Activated naive CD4-positive, alpha-beta T cell treated with anti-CD3 and anti-CD28 coated beads, Interleukin-2, amount 50 U/mL, for 24 hours (primary cell): ENCODE data around the gene TMEM184A.
A peak's percentile ranks its signal among the peaks of the same experiment; 100 is the strongest.
"Not testable (repeated sequence)": the region's sequence is repeated elsewhere in the genome, so short reads cannot be mapped to it uniquely, and the experiment has no call there.

Source experiments
- H3K27ac Mint-ChIP-seq: one replicate; pipeline ENCODE4 v1.8.0; 2021; ENCODE audit warnings: mild to moderate bottlenecking, mixed read lengths
- H3K27me3 Mint-ChIP-seq: one replicate; pipeline ENCODE4 v1.8.0; 2021; ENCODE audit warnings: mixed read lengths
- H3K36me3 Mint-ChIP-seq: one replicate; pipeline ENCODE4 v1.8.0; 2021; ENCODE audit warnings: mixed read lengths
- H3K4me1 Mint-ChIP-seq: one replicate; pipeline ENCODE4 v1.8.0; 2021; ENCODE audit warnings: mixed read lengths
- H3K4me3 Mint-ChIP-seq: one replicate; pipeline ENCODE4 v1.8.0; 2021; ENCODE audit warnings: mild to moderate bottlenecking, mixed read lengths
- H3K9me3 Mint-ChIP-seq: one replicate; pipeline ENCODE4 v1.8.0; 2021; ENCODE audit warnings: mixed read lengths

TMEM184A gene

DNA sequence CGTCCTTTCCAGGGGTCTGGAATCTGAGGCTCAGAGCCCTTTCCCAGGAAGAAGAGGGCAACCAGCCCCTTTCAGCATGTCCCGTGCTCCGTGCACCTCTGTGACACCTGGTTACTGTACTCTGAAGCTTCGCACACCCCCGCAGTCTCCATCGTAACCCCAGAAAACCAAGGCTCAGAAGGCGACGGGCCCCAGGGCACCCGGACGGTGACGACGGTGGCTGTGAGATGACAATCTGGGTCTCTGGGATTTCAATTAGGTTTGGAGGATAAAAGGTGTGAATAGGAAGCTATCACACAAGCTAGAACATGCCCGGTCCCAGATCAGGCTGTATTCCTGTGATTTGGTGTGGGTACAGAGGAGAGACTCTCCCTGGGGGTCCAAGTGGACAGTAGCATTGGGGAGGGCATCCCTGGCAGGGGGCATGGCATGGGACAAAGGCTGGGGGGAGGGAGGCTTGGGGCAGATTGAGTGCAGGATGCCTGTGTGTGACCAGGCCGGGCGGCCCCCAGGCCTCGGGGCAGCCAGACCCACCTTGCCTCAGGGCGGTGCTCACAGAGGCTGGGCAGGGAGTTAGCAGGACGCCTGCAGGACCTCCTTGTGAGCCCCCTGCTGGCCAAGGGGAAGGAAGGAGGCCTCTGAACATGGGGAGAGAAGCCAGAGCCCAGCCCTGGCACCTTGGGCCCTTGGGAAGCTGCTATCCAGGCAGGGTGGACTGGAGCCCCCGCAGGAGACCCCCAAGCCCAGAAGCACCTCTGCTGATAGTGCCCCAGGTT, 37.3 kb upstream of the TMEM184A start:
- H3K9me3 Mint-ChIP-seq: no peaks in the 10 kb centered on the region
- peaks cover 12% of the 10 kb centered on the region for H3K27me3 Mint-ChIP-seq
- H3K4me1 Mint-ChIP-seq: peaks cover 20% of the 10 kb centered on the region
- H3K4me3 Mint-ChIP-seq: no peak overlapping the region
- no peaks in the 10 kb centered on the region for H3K36me3 Mint-ChIP-seq
- H3K27ac Mint-ChIP-seq: no peak overlapping the region

- Mint-ChIP-seq H3K4me3 (peak overlapping the region; percentile 80), H3K36me3 (no peaks in the 10 kb centered on the region), H3K27me3 (peaks cover 12% of the 10 kb centered on the region)
Measured at GRCh38 chr7:1592299-1592871, 36.4 kb upstream of the TMEM184A start.

DNA sequence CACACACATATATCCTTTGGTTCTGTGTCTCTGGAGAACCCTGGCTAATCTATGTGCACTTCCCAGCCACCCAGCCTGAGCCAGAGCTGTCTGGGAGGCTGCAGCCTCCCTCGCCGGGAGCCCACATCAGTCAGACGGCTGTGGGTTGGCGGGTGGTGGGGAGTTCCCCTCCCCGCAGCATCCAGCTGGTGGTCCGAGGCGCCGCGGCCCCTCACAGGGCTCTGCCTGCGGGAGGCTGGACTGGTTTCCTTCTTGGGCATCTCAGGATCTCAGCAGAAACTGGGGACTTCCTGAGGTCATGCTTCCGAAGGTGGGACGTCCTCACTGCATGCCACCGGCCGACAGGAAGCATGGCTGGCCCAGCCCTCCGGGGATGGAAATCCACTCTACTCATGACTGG, 35.9 kb upstream of the TMEM184A start:
- H3K9me3 Mint-ChIP-seq: no peaks in the 10 kb centered on the region
- H3K27ac Mint-ChIP-seq: no peak overlapping the region
- H3K36me3 Mint-ChIP-seq: no peaks in the 10 kb centered on the region
- H3K4me3 Mint-ChIP-seq: peak overlapping the region; percentile 49
- peaks cover 20% of the 10 kb centered on the region for H3K4me1 Mint-ChIP-seq
- peaks cover 12% of the 10 kb centered on the region for H3K27me3 Mint-ChIP-seq

More at GRCh38 chr7:1592299-1592871, 36.4 kb upstream of the TMEM184A start:
- H3K27ac Mint-ChIP-seq: peak overlapping the region; percentile 74
- peaks cover 20% of the 10 kb centered on the region for H3K4me1 Mint-ChIP-seq
- H3K9me3 Mint-ChIP-seq: no peaks in the 10 kb centered on the region

DNA sequence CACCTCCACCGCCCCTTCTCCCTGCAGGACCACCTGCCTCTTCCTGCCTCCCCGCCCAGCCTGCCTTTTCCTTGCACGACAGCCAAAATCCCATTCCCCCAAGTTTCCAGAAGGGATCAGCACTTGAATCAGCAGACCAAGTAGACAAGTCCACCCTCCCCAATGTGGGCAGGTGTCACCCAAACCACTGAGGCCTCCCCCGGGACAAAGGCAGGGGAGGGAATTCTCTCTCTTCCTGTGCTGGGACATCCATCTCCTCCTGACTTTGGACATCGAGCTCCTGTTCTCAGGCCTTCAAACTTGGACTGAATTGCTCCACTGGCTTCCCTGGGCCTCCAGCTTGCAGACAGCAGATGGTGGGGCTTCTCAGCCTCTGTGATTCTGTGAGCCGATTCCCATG, 35.4 kb upstream of the TMEM184A start:
- H3K36me3 Mint-ChIP-seq: no peaks in the 10 kb centered on the region
- peaks cover 12% of the 10 kb centered on the region for H3K27me3 Mint-ChIP-seq

GRCh38 chr7:1590887-1591286, 34.9 kb upstream of the TMEM184A start:
- Mint-ChIP-seq H3K4me3 (no peak overlapping the region), H3K9me3 (no peaks in the 10 kb centered on the region), H3K27ac (no peak overlapping the region), H3K4me1 (peaks cover 20% of the 10 kb centered on the region), H3K36me3 (no peaks in the 10 kb centered on the region), H3K27me3 (peaks cover 12% of the 10 kb centered on the region)

More for the DNA sequence above, 35.4 kb upstream of the TMEM184A start:
- H3K4me1 Mint-ChIP-seq: peaks cover 20% of the 10 kb centered on the region
- H3K27ac Mint-ChIP-seq: peak overlapping the region; percentile 44
- H3K4me3 Mint-ChIP-seq: no peak overlapping the region
- no peaks in the 10 kb centered on the region for H3K9me3 Mint-ChIP-seq

GRCh38 chr7:1590476-1590875, 34.5 kb upstream of the TMEM184A start:
- H3K4me1 Mint-ChIP-seq: peaks cover 20% of the 10 kb centered on the region
- peaks cover 12% of the 10 kb centered on the region for H3K27me3 Mint-ChIP-seq
- H3K9me3 Mint-ChIP-seq: no peaks in the 10 kb centered on the region
- no peaks in the 10 kb centered on the region for H3K36me3 Mint-ChIP-seq
- H3K27ac Mint-ChIP-seq: no peak overlapping the region
- no peak overlapping the region for H3K4me3 Mint-ChIP-seq

- Mint-ChIP-seq H3K4me1 (peaks cover 20% of the 10 kb centered on the region), H3K36me3 (peaks cover 2% of the 10 kb centered on the region), H3K27ac (no peak overlapping the region), H3K4me3 (no peak overlapping the region), H3K9me3 (no peaks in the 10 kb centered on the region), H3K27me3 (peaks cover 12% of the 10 kb centered on the region)
Measured at GRCh38 chr7:1588978-1589377, 33.0 kb upstream of the TMEM184A start.

DNA sequence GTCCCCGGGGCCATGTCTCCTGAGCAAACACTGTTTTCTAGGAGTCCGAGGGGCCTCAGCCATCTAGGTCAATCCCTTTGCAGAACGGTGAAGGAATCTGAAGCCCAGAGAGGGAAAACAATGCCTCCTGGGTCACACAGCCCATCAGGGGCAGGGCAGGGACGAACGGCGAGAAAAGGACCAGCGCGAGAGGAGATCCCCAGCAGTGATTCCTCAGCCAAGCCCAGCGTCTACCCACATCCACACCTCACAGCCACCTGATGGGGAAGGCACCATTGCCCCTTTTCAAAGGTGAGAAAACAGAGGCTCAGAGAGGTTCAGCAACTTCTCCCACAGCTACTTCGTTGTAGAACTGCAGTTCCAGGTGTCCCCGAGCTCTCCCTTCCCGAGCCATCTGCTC, 31.7 kb upstream of the TMEM184A start:
- H3K4me1 Mint-ChIP-seq: peaks cover 14% of the 10 kb centered on the region
- no peak overlapping the region for H3K27ac Mint-ChIP-seq
- H3K9me3 Mint-ChIP-seq: no peaks in the 10 kb centered on the region
- H3K36me3 Mint-ChIP-seq: peaks cover 2% of the 10 kb centered on the region
- peaks cover 10% of the 10 kb centered on the region for H3K27me3 Mint-ChIP-seq
- no peak overlapping the region for H3K4me3 Mint-ChIP-seq

DNA sequence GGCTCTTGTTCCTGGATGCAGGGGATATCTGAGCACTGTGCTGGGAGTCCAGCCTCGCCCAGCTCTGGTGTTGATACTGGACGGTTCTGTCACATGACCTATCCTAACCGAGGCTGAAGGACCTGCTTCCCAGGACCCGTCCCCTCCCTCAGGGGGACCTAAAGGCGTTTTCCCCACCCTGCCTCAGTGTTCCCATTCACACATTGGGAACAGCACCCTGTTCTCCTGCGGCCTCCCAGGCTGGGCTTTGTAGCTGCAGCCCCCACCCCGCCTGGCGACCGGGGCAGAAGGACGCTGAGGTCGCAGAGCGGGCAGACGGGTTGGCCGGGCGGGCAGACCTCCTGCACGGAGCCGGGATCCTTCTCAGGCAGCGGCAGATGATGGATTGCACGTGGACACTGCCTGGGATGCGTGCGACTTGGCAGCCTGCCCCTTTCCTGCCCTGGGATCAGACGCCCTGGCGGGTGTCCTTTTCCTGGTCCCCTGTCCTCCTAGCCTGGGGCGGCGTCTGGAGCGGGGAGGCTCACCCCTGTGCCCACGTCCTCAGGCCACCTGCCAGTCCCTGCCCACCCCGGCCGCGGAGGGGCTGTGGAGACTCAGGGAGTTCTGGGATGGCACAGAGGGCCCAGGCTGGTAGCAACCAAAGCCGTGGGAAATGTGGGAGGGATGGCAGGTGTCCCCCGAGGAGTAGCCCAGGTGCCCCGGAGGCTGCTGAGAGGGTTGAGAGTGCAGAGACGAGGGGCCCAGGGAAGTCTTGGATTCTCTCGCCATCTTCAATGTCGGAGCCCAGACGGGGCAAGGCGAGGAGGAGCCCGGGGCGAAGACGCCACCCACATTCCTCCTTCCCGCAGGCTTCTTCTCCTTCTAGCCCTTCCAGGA, 31.1 kb upstream of the TMEM184A start:
- no peaks in the 10 kb centered on the region for H3K9me3 Mint-ChIP-seq
- H3K36me3 Mint-ChIP-seq: peaks cover 2% of the 10 kb centered on the region

GRCh38 chr7:1586126-1586826, 30.3 kb upstream of the TMEM184A start:
- Mint-ChIP-seq H3K27me3 (peaks cover 3% of the 10 kb centered on the region), H3K27ac (no peak overlapping the region), H3K36me3 (peaks cover 2% of the 10 kb centered on the region), H3K9me3 (no peaks in the 10 kb centered on the region), H3K4me1 (peaks cover 1% of the 10 kb centered on the region), H3K4me3 (no peak overlapping the region)

More for the DNA sequence above, 31.1 kb upstream of the TMEM184A start:
- peaks cover 8% of the 10 kb centered on the region for H3K27me3 Mint-ChIP-seq
- H3K4me3 Mint-ChIP-seq: no peak overlapping the region
- peaks cover 9% of the 10 kb centered on the region for H3K4me1 Mint-ChIP-seq
- H3K27ac Mint-ChIP-seq: no peak overlapping the region

DNA sequence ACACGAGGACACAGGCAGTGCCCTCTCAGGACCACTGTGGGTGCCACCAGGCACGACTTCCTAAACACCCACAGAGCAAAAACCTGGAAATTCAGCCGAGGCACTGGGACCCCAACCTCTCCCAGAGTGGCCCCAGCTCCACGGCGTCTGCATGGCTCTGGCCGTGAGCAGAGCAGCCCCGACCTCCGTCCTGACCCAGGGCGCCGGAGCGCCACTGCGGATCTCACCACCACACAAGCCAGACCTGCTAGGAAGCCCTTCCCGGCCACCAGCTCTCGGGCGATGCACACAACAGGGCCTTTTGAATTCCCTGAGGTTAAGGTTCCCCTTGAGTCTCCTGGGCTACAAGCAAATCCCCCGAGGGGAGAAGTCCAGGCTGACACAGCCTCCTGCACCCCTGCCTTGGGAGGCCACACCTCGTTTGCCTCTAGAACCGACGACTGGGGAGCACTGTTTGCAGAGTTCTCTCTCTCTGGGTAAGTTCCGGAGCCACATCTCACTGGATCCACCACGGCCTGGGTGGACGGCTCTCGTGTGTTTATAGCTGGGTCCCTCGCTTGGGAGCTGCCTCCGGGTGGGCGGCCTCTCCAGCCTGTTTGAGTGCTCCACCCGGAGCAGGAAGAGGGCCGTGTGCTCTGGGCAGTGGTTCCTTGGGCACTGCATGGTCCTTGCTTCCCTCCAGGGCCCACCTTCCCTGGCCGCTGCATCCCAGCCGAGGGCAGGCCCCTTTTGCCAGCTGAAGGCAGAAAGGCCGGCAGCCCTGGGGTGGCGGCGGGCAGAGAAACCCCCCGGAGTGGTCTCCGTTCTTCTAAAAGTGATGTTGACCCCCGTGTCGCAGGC, 29.4 kb upstream of the TMEM184A start:
- Mint-ChIP-seq H3K27ac (no peak overlapping the region), H3K4me1 (peaks cover 2% of the 10 kb centered on the region), H3K27me3 (no peaks in the 10 kb centered on the region), H3K36me3 (peaks cover 2% of the 10 kb centered on the region), H3K4me3 (no peak overlapping the region), H3K9me3 (no peaks in the 10 kb centered on the region)

DNA sequence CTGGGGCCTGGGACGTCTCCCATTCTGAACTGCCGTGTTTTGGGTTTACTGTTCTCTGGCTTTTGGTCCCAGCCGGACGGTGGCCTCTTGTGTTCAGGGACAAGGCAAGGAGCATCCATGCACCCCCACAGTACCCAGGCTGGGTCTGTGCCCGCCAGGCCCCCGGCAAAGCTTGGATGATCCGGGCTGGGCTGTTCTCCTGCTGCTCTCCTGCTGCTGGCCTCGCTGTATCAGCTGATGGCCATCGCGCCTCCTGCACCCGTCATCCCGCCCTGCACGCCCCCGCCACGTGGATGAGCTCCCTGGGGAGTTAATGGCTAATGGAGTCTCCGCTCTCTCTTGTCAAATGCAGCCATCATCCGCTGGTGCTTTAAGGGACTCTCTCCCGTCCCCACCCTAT, 28.7 kb upstream of the TMEM184A start:
- Mint-ChIP-seq H3K4me3 (no peak overlapping the region), H3K36me3 (peaks cover 2% of the 10 kb centered on the region), H3K27ac (no peak overlapping the region), H3K4me1 (peaks cover 9% of the 10 kb centered on the region), H3K9me3 (no peaks in the 10 kb centered on the region), H3K27me3 (no peaks in the 10 kb centered on the region)

DNA sequence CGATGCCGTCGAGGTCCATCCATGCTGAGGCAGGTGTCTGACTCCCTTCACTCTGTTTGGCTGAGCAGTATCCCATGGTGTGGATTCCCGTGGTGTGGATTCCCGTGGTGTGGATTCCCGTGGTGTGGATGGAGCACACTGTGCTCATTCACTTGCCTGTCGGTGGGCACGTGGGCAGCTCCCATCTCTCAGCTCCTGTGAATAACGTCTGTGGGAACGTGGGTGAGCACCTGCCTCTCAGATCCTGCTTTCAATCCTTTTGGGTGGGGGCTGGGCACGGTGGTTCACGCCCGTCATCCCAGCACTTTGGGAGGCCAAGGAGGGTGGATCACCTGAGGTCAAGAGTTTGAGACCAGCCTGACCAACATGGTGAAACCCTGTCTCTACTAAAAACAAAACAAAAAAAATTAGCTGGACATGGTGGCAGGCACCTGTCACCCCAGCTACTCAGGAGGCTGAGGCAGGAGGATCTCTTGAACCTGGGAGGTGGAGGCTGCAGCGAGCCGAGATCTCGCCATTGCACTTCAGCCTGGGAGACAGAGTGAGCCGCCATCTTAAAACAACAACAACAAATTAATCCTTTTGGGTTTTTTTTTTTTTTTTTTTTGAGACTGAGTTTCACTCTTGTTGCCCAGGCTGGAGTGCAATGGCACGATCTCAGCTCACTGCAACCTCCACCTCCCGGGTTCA, 27.4 kb upstream of the TMEM184A start:
- not testable (repeated sequence) for H3K27ac Mint-ChIP-seq, H3K4me3 Mint-ChIP-seq, H3K9me3 Mint-ChIP-seq, H3K27me3 Mint-ChIP-seq, H3K36me3 Mint-ChIP-seq
- H3K4me1 Mint-ChIP-seq: peaks cover 14% of the 10 kb centered on the region

GRCh38 chr7:1580422-1581030, 24.5 kb upstream of the TMEM184A start:
- no peak overlapping the region for H3K27ac Mint-ChIP-seq
- H3K27me3 Mint-ChIP-seq: no peaks in the 10 kb centered on the region
- H3K4me1 Mint-ChIP-seq: peaks cover 14% of the 10 kb centered on the region
- H3K36me3 Mint-ChIP-seq: peaks cover 2% of the 10 kb centered on the region
- no peaks in the 10 kb centered on the region for H3K9me3 Mint-ChIP-seq
- no peak overlapping the region for H3K4me3 Mint-ChIP-seq
